Measurements from ENCODE around the gene XRN1.

DNA sequence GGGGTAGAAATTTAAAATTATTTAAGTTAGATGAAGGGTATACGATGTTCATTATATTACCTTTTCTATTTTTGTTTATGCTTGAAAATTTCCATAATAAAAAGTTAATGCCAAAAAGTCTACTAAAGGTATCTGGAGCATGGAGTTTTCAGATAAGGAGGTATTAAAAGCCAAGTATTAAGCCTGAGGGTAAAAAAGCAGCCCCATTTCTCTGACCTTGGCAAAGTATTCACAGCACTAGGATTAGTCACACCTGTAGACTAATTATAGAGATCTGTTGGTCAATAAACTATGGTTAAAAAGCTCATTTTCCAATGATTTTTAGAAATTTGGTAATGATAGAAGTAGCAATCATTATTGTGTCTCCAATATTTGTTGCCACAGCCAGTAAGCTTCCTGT lies 23.1 kb downstream of the XRN1 start:
- no peak for TF ChIP-seq CTCF (IDR thresholded peaks at IDR 0.05 in 8 of 11, conservative IDR thresholded peaks at IDR 0.05 in 3 of 11)
- no peak for TF ChIP-seq POLR2A (IDR thresholded peaks at IDR 0.05)
- TF ChIP-seq POLR2AphosphoS5 (IDR thresholded peaks at IDR 0.05) = no peak

All from spleen (tissue), 7 donors.